OCI-LY7 (cell line): ENCODE measurements around the gene XIRP2.

ENCODE experiments used
- CTCF ChIP-seq: fragments of 200-600 bp; sonication (generic); conservative IDR thresholded peaks from 2 replicates; pipeline ENCODE4 v1.5.1; 2014; ENCODE audit warnings: mild to moderate bottlenecking, antibody characterized with exemption, low read length, moderate library complexity, mixed read lengths
- EZH2phosphoT487 ChIP-seq: fragments of 200-600 bp; sonication (generic); IDR thresholded peaks from 2 replicates; pipeline ENCODE4 v1.6.1; 2018; ENCODE audit warnings: low read depth, borderline replicate concordance, mild to moderate bottlenecking, mixed run types, antibody characterized with exemption, low read length, moderate library complexity, mixed read lengths

DNA sequence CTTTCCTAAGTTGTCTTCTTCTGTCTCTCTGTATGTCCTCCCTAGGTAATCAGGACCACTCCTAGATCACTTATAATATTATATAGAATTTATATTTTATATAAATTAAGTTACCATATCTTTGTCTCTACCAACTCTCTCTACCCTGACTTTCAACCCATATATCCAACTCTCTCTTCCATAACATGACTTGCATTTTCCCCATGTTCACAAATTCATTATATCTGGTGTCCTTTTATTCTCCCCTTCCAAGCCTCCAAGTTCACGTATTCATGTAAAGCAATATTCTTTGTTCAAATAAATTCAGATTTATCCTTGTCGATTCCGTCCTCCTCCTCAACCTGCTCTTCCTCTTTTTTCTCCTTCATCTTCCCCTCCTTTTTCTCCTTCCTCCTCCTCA lies 127.5 kb downstream of the XIRP2 start:
- no peak for TF ChIP-seq CTCF
- no peak for TF ChIP-seq EZH2phosphoT487
